Measurements from ENCODE around the gene PPL.

Gene PPL

DNA sequence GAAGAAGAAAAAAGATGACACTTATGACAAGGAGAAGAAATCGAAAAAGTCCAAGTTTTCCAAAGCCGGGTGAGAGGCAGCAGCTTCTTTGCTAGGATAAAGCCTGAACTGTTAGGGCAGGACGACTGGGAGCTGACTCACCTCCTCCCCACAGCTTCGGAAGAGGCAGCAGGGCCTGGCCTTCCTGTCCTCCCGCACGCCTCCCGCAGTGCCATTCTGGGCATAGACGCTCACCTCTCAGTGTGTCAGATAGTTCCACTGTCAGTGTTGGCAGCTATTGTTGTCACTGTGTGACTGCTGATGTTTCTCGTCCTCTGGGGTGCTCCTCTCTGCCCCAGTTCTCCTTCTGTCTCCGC lies 77.1 kb downstream of the PPL start:
- DNase-seq (ENCODE audit: low read depth), result no peak

GRCh38 chr16:4859190-4859899 lies 77.6 kb downstream of the PPL start:
- DNase-seq (ENCODE audit: low read depth), result no peak

DNA sequence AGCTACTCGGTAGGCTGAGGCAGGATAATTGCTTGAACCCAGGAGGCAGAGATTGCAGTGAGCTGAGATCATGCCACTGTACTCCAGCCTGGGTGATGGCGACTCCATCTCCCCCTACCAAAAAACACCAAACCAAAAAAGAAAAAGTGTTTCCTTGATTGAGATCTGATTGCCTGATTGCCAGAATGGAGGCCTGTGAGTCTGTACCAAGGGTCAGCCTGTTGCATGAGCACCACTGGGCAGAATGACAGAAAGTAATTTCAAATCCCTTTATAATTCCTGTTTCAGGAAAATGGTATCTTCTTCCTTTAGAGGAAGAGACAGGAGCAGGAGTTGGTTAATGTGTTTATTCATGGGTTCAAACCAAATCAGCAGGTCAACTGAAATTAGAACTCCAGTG lies 81.1 kb downstream of the PPL start:
- no peak for DNase-seq (ENCODE audit: low read depth)

- no peak for DNase-seq (ENCODE audit: low read depth)
These were observed 81.6 kb downstream of the PPL start for GRCh38 chr16:4855371-4855770.

DNA sequence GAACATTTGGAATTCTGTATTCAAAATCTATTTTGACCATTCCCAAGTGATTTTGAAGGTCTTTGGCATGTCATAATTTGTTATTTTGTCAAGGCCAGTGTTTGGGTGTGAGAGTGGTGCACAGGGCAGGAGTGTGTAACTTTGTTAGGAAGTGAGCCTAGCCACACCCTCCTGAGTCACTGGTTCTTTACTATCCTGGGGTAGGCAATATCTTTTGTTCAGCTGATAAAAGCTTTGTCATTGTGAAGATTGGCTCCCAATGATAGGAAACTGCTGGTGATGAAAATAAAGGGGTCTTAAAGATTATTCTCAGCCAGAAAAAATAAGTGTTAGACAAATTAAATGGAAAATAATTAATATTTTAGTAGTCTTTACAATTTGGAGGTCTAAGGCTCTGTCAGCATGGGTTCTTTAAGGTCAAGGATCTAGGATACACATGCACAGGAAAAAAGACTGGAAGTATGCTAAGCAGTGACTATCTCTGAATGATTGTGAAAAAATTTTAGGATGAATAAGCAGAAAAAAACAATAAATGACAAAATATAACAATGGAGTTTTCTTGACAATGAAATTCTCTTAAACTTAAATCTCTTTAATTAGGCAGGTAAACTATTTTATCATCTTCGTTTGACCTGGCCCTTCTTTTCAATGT lies 84.6 kb downstream of the PPL start:
- no peak for DNase-seq (ENCODE audit: low read depth)

DNA sequence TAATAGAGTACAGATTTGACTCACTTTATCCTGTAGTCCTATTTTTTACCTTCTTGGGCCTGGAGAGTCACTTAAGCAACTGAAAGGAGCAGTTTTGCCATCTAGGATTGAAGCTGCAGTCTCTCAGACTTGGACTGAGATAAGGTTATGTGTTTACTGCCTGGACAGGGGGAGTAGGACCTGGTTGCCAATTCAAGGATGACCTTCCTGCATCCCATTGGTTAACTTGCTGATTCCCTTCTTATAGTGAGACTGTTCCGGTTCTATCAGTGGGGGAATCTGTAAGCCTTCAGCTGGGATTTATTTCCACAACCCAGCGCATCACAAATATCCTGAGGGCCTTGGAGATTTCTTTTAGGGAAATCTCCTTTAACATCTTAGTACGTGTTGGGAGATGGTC lies 86.7 kb downstream of the PPL start:
- DNase-seq (ENCODE audit: low read depth), result no peak

DNA sequence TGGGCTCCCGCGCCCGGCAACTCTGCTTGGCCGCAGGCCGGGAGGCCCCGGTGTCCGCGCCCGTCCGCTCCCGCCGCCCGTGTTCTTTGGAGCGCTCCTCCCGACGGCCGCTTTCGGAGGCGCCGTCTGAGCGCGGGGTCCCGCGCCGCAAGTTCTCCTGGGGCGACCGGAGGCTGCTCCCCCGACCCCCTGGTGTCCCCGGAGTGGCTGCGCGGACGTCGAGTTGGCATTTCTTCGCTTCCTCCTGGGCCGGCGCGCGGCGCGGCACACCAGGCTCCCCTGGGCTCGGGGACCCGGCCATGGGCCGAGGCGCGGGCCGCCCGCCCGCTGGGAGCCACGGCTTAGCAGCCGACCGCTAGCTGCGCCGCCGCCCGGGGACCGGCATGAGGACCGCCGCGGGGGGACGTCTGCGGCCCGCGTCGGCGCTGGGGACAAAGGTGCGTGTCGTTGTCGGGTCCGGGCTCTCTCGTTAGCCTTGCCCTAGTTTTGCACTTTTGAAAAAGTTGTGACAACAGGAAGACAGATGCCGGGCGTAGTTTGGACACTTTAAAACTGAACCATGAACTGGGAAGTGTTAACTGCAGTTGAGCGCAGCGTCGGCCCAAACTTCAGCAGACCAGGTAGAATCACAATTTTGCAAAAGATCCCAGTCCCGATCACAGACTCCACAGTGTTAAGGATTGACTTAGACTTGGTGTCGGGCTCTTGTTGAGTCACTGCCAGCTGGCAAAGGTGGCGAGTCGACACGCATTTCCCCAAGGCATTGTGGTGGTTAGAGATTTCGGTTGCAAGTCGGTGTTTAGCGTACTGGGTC lies 89.0 kb downstream of the PPL start:
- peak; percentile 9 for DNase-seq (ENCODE audit: low read depth)

DNA sequence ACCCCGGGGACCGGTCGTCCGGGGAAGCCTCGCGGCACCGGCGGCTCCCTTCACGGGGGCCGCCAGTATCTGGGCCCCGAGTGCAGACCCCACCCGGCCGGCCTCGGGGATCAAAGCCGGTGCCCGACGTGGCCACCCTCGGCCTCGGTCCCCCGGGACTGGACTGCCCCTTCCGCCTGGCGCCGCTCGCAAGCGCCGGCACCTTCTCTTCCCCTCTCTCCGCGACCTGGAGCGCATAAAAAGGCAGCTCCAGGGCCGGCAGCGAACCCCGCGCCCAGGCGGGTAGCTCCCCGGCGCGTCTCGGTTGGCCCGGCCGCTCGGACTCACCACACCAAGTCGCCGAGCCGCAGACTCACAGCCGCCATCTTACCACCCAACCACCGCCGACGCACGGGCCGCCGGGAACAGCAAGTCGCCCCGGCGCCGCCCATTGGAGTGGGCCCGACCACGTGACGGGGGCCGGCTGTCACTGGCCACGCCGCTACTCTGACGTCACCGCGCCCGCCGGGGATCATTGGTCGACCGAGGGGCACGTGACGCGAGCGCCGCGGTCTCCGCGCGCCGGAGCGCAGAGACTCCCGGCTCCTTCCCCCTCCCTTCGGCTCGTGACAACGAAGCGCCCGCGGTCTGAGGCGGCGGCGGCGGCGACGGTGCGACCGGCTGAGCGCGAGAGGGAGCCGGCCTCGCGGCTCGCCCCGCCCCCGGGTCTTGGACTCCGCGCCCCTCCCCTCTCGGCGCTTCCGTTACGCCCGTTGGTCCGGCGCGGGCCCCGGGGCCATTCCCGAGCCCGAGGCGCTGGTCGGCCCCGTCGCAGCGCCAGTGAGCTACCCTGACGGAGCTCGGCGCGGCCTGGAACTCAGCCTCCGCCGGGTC lies 89.8 kb downstream of the PPL start, which contains the start of the genes GLYR1 and UBN1:
GLYR1 (minus strand) TSS at position 388 of the 873 bp plus-strand sequence; CDS start at position 365, 23 bp downstream.
UBN1 (plus strand) TSS at position 581 of the 873 bp plus-strand sequence. CDS start 5,437 bp downstream, outside the sequence.
- DNase-seq (ENCODE audit: low read depth), result peak; percentile 99

- DNase-seq (ENCODE audit: low read depth), result no peak
These were observed 90.4 kb downstream of the PPL start for GRCh38 chr16:4846503-4846900.

DNA sequence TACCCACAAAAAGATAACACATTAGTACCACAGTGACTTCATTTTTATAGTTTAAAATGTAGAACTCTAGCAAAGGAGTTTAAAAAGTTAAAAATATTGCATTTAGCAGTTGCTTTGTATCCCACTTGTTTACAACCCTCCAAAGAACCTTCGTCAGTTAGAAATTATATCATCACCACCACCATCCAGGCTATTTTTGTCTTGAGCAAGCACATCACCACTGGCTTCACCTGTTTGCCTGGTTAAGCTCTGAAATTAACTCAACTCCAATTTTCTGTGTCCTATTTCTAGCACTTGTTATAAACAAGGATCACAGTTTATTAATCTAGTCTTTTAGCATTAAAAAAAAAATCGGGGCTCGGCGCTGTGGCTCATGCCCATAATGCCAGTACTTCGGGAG lies 96.0 kb downstream of the PPL start:
- DNase-seq (ENCODE audit: low read depth), result no peak

GRCh38 chr16:4839942-4840341 lies 97.0 kb downstream of the PPL start:
- no peak for DNase-seq (ENCODE audit: low read depth)

- no peak for DNase-seq (ENCODE audit: low read depth)
These were observed 99.0 kb downstream of the PPL start for GRCh38 chr16:4837733-4838501.

GRCh38 chr16:4836727-4837126 lies 100.2 kb downstream of the PPL start:
- DNase-seq (ENCODE audit: low read depth), result no peak

DNA sequence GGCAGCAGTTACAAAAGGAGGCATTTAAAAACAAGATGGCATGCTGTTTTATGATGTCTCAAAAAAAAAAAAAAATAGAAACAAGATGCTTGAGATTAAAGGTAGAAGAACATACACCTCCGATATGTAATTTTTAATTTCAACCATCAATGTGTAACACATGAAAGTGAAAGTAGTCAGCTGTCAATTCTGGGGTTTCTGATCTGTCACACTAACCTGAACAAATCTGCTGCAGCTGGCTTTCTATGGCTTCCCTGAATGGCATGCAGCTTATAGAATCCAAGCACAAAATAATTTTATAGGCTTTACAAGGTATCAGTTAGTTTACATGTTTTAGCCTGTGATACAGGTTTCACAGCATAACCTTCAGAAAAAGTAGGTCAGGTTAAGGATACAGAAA lies 103.4 kb downstream of the PPL start:
- DNase-seq (ENCODE audit: low read depth), result no peak

DNA sequence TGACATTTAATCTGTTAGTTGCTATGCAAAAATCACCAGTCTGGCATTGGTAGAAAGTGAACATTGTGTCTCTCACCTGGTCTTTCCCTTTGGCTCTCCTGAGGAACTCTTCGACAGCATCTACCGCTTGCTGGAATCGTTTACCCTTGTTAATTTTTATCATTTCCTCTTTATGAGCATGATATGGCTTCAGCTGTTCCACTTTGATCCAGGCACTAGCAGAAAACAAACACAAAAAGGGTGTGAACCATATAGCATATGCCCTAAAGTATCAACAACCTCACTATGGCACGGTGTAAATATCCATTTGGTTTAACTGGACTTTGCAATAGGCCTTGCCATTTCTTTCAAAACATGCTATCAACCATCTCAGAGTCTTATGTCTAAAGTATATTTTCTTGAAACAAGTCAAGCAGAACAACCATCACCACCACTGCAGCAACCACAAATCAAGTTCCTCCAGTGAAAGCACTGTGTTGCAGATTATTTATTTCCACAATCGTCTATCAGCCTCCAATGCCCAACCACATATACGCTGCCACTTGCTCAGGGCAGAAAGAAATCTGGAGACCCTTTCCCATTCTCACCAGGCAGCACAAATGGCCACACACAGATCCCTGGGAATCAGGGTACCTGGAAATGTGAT lies 104.1 kb downstream of the PPL start:
- DNase-seq (ENCODE audit: low read depth), result no peak

All from stimulated activated CD8-positive, alpha-beta memory T cell treated with anti-CD3 and anti-CD28 coated beads, Interleukin-7, amount 100 ng/mL, for 24 hours (primary cell).